Heart right ventricle (tissue), 16 donors: Measurements from ENCODE around the gene FOXE3. TPM values are rescaled to one million over a fixed set of nuclear protein-coding genes. Genes with fewer than 3 reads are reported as not detected.

ENCODE experiments used
- ATAC-seq, 8 donors: fragments of 200-7000 bp; cut with Tn5 transposase; one replicate each; pipeline ENCODE4 v1.9.1; 2020; ENCODE audit warnings: mild to moderate bottlenecking in 8 of 8, moderate library complexity in 8 of 8, moderate number of reproducible peaks in 1 of 8
- DNase-seq, 2 donors: peaks; one replicate each; pipeline ENCODE4 v3.0.0-alpha.2; 2020
- H3K27ac ChIP-seq, 10 donors: fragments of 200-600 bp; sonication (generic) in 2 of 10; one replicate each; pipeline versions ENCODE4 v1.5.0 to v1.8.0; 2020 to 2022; ENCODE audit warnings: mild to moderate bottlenecking in 3 of 10
- H3K27me3 ChIP-seq, 7 donors: fragments of 200-600 bp; one replicate each; pipeline ENCODE4 v1.8.0; 2021 to 2022; ENCODE audit warnings: mild to moderate bottlenecking in 2 of 7
- H3K36me3 ChIP-seq, 9 donors: fragments of 200-600 bp; sonication (generic) in 1 of 9; one replicate each; pipeline versions ENCODE4 v1.5.0 to v1.8.0; 2020 to 2022; ENCODE audit warnings: mild to moderate bottlenecking in 2 of 9
- H3K4me1 ChIP-seq, 9 donors: fragments of 200-600 bp; sonication (generic) in 1 of 9; one replicate each; pipeline versions ENCODE4 v1.5.0 to v1.8.0; 2020 to 2022; ENCODE audit warnings: mild to moderate bottlenecking in 4 of 9
- H3K4me3 ChIP-seq, 10 donors: fragments of 200-600 bp; sonication (generic) in 2 of 10; one replicate each; pipeline versions ENCODE4 v1.5.0 to v1.8.0; 2020 to 2022; ENCODE audit warnings: mild to moderate bottlenecking in 7 of 10, moderate library complexity in 2 of 10
- H3K9me3 ChIP-seq, 11 donors: fragments of 200-600 bp in 10 of 11; sonication (generic) in 2 of 11; one replicate each; pipeline versions ENCODE4 v1.5.0 to v1.8.0; 2013 to 2022; ENCODE audit warnings: mild to moderate bottlenecking in 2 of 11, control low read depth in 1 of 11, moderate library complexity in 1 of 11
- CTCF ChIP-seq, 9 donors: fragments of 200-600 bp; sonication (generic) in 2 of 9; IDR thresholded peaks; one replicate each; pipeline versions ENCODE4 v1.5.0 to v1.8.0; 2021 to 2022; ENCODE audit warnings: antibody characterized with exemption in 9 of 9, mild to moderate bottlenecking in 5 of 9, moderate library complexity in 1 of 9
- WGBS, 2 donors: extraction: QIAGEN DNeasy Blood & Tissue Kit; methylation state at CpG; one replicate each; pipeline ENCODE4 v1.1.7; 2013; ENCODE audit warnings: inconsistent platforms in 1 of 2; 5-methylcytosine and 5-hydroxymethylcytosine counted together
- intact Hi-C, 10 donors: fragments of 100-400 bp; cut with DNase I; formaldehyde crosslinking; loops; one replicate each; pipeline versions ENCODE4 v1.11.1 to v1.14.2; 2022
- polyA plus RNA-seq, 2 donors: library from polyadenylated mRNA; stranded (reverse); fragments of 200-250 nt; gene quantifications; one replicate each; pipeline ENCODE4 v1.2.3, GENCODE V29; 2013
- total RNA-seq, 10 donors: library from RNA; stranded (reverse); fragmentation: NEBNext Ultra II Directional in 3 of 10; extraction: Animal tissue kit (Norgen Biotek cat#: 25700) in 3 of 10; gene quantifications; one replicate each; pipeline versions ENCODE4 v1.2.1 to v1.2.4, GENCODE V29; 2021 to 2023
- donor health status: Arrhythmogenic right ventricular cardiomyopathy.
- donor health status: ischemic (EF 13 %, LVEDD 7.1; RV severe dilation, severe dysfunction).
- donor health status: healthy with polysubstance abuse.
- donor health status: DM: no; HTN: yes; CAD: no.
- donor health status: DM: no; HTN: no; CAD: no.
- donor health status: ischemic (EF 25% LVEDD 6.9; RV normal size, moderate dysfunction).
- donor health status: ischemic (EF 25% LVEDD 5.7; RV mildly dilated, moderate dysfunction).
- donor health status: healthy.
- donor health status: DM: yes; HTN: yes; CAD: no.
- donor health status: Ischemic cardiomyopathy.
- donor health status: ischemic (EF 35%, LVEDD 5.7; RV mildly dilated, moderate dysfunction).
- donor health status: nonischemic (EF 11% LVEDD 7.7; RV severe dilation, severe dysfunction).
- donor health status: DM: yes; HTN: yes; CAD: no.
- donor health status: PGD.
- donor health status: ischemic (EF 29% LVEDD 5.4; RV normal size, mild dysfunction).
- donor health status: nonischemic (EF 23%, LVEDD 6.1; RV moderate dilation, normal function).

The FOXE3 gene
- total and polyA plus RNA-seq, 12 donors: 0.03 TPM; not detected in 11

DNA sequence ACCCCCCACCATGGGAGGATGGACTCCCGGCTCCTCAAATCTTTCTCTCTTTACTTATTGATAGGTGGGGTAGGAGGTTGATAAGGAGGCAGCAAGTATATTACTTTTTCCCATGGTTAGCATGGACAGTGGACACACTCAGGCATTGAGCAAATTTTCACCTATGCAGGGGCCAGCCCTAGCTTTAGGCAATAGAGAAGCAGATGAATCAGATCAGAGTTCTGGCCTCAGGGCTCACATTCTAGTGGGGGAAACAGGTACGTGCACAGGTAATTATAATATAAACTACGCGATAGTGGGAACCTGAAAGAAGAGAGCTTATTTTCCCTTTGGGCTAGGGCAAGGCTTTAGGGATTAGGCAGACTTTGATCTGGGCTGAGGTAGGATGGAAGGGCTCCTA lies 13.5 kb upstream of the FOXE3 start:
- no peak overlapping the region for H3K27ac ChIP-seq
- intact Hi-C loops: no loop called here
- H3K27me3 ChIP-seq: peaks cover 0 to 54% (median 42%) of the 10 kb centered on the region in 7 donors
- no peak for TF ChIP-seq CTCF (IDR thresholded peaks at IDR 0.05)
- H3K9me3 ChIP-seq: no peaks in the 10 kb centered on the region
- 88 to 89% methylated on average over 4 of the region's 4 CpGs for WGBS, 2 donors
- DNase-seq: no peak
- no peaks in the 10 kb centered on the region for H3K36me3 ChIP-seq
- no peaks in the 10 kb centered on the region for H3K4me1 ChIP-seq
- ATAC-seq: no peak
- no peak overlapping the region for H3K4me3 ChIP-seq

DNA sequence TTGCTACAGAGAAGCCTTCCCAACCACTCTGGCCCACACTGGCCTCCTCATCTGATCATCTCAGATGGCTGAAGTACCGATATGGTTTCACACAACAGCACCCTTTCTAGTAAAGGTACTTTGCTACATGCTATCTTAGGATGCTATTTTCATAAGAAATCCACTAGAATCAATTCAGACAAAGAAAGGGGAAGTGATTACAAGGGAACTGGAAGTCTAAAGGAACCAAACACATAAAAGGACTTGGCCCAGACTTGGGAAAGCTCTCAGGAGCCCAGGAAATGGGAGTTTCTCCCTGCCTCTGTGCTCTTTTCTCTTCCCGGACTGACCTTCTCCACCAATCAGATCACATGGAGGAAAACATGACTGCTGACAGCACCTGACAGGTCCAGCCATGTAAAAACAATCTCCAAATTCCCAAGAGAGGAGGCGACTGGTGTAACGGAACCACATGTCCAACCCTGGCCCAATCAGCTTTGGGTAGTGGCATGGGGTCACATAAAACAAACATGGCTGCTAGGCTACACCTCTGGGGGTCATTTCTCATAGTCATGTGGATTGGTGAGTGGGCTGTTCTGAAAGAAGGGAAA lies 12.7 kb upstream of the FOXE3 start:
- TF ChIP-seq CTCF (IDR thresholded peaks at IDR 0.05): no peak
- Histone ChIP-seq H3K4me3 (no peak overlapping the region), H3K27ac (no peak overlapping the region), H3K9me3 (no peaks in the 10 kb centered on the region), H3K36me3 (no peaks in the 10 kb centered on the region), H3K4me1 (no peaks in the 10 kb centered on the region), H3K27me3 (peaks cover 0 to 46% (median 40%) of the 10 kb centered on the region in 7 donors)
- 79 to 83% methylated on average over 4 of the region's 4 CpGs for WGBS, 2 donors
- intact Hi-C loops: no loop called here
- DNase-seq: no peak
- ATAC-seq: no peak

DNA sequence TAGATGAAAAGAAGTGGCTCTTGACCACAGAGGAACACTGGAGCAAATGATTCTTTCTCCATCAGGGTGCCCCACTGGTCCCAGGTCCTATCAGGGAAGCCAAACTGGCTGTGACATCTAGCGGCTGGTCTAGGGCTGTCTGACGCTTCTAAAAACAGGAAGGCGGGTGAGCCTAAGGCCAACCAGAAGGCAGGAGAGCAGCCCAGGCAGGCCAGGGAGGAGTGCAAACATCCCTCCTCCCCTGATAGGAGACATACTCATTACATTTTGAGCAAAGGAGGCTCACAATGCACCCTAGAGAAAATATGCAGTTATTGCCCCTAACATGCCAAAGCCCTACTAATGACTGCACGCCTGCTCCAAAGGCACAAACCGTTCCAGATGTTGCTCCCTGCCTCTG lies 10.4 kb upstream of the FOXE3 start:
- H3K36me3 ChIP-seq: no peaks in the 10 kb centered on the region
- no peak for ATAC-seq
- TF ChIP-seq CTCF (IDR thresholded peaks at IDR 0.05): no peak
- no peak for DNase-seq
- intact Hi-C loops: no loop called here
- no peak overlapping the region for H3K27ac ChIP-seq
- H3K27me3 ChIP-seq: peaks cover 0 to 40% (median 28%) of the 10 kb centered on the region in 7 donors
- 57 to 62% methylated on average over 5 of the region's 5 CpGs for WGBS, 2 donors
- H3K4me1 ChIP-seq: peaks cover 0 to 8% (median 3%) of the 10 kb centered on the region in 9 donors
- H3K4me3 ChIP-seq: no peak overlapping the region
- no peaks in the 10 kb centered on the region for H3K9me3 ChIP-seq

DNA sequence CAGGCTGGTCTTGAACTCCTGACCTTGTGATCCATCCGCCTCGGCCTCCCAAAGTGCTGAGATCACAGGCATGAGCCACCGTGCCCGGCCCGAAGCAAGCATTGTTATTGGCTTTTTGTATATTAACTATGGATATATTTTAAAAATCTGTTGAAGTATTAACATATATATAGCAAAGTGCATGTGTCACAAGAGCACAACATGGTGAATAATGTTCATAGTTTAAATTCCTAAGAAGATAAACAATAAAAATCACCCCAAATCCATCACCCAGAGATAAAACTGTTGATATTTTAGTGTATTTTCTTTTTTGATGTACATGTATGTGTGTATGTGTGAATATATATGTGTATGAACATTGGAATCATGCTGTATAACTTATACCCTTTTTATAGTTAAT lies 9.1 kb upstream of the FOXE3 start:
- 94 to 95% methylated on average over 5 of the region's 5 CpGs for WGBS, 2 donors
- no peak for TF ChIP-seq CTCF (IDR thresholded peaks at IDR 0.05)
- peaks cover 0 to 31% (median 21%) of the 10 kb centered on the region in 7 donors for H3K27me3 ChIP-seq

More for the DNA sequence above, 9.1 kb upstream of the FOXE3 start:
- Histone ChIP-seq H3K9me3 (no peaks in the 10 kb centered on the region), H3K36me3 (no peaks in the 10 kb centered on the region), H3K4me3 (no peak overlapping the region), H3K4me1 (peaks cover 0 to 8% (median 3%) of the 10 kb centered on the region in 9 donors), H3K27ac (no peak overlapping the region)
- ATAC-seq (no peak), DNase-seq (no peak)
- intact Hi-C loops: no loop called here
